VCaP (cell line): Measurements from ENCODE around the gene VTI1A.

Experiments
- H3K27ac ChIP-seq: fragments of 450-650 bp; 2 replicates; pipeline ENCODE4 v1.5.1; 2017
- CTCF ChIP-seq: fragments of 450-650 bp; conservative IDR thresholded peaks from 2 replicates; pipeline ENCODE4 v1.5.1; 2017; ENCODE audit warnings: mild to moderate bottlenecking, moderate library complexity

The VTI1A gene

GRCh38 chr10:112669989-112670388 lies 223.0 kb downstream of the VTI1A start:
- TF ChIP-seq CTCF: no peak
- no peak overlapping the region for H3K27ac ChIP-seq

DNA sequence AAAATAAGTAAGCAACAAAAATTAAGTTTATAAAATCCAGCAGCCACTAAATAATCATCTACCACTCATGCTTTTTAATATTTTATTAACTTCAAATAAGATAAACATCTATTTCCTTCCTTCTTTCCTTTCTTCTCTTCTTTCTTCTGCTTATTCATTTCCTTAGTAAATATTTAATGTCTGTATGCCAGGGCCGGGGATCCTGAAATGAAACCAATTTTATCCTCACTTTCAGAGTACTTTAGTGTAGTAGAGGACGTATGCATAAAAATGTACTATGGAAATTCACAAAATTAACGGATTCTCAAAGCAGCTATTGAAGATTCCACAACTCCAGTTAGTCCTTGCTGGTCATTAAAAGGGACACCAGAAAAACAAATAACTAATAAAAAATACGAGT lies 224.7 kb downstream of the VTI1A start:
- TF ChIP-seq CTCF: no peak

GRCh38 chr10:112672706-112673105 lies 225.7 kb downstream of the VTI1A start:
- H3K27ac ChIP-seq: no peak overlapping the region
- no peak for TF ChIP-seq CTCF

More for the DNA sequence above, 224.7 kb downstream of the VTI1A start:
- no peak overlapping the region for H3K27ac ChIP-seq

DNA sequence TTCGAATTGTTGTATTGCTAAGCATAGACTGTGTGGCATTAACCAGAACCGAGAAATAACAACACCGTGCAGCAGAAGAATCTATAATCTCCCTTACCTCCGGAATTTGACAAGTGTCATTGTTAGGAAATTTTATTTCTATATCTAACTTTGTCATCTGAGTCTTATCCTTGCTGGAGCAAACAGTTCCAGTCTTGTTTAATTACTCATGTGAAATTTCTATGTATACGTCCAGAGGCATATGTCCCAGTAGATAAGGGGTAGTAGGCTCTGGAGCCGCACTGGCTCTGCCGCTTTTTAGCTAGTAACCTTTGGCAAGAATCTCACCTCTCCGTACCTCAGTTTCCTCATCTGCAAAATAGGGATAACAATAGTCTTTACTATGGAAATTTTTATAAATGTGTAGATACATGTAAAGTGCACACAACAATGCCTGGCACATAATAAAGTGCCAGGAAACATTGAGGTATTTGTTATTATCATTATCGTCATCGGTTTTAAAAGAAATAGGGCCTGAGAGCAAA lies 228.6 kb downstream of the VTI1A start:
- no peak overlapping the region for H3K27ac ChIP-seq

DNA sequence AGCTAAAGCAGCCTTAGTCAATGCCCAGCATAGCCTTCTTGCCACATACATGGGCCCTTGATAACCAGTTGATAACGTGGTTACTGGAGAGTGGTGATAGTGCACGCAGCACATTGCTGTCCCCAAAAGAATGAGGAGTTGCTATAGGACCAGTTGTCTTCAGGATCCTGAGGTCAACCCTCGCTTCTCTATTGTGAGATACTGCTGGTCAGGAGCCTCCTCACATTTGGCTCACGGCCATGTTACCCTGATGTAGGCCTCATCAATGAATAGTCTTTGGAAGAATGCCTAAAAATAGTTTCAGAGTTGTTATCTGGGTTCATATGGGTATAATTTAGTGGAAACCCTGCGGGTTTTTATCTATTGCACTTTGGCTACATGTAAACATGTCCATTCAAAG lies 230.7 kb downstream of the VTI1A start:
- no peak overlapping the region for H3K27ac ChIP-seq
- TF ChIP-seq CTCF: no peak

More for the DNA sequence above, 228.6 kb downstream of the VTI1A start:
- TF ChIP-seq CTCF: no peak

- TF ChIP-seq CTCF: no peak
- H3K27ac ChIP-seq: no peak overlapping the region
These were observed 231.6 kb downstream of the VTI1A start for GRCh38 chr10:112678581-112678980.

DNA sequence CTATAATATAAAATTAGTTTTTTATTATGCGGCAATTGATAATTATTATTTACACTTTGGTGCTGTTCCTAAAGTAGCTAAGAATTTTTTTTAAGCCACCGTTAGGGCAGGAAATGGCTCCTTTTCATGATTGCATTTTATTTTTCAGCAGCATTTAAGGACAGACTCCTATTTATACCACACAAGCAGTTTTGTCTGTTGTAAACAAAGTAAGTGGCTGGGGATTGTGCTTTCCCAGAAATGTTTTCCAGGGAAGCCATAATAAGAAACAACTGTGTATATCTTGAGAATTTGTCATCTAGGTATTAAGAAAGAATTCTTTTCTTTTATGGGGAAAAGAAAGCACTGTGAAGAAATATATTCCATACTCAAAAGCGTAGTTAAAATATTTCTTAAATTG lies 232.0 kb downstream of the VTI1A start:
- no peak for TF ChIP-seq CTCF
- no peak overlapping the region for H3K27ac ChIP-seq
